GM19455 (cell line): ENCODE measurements around the gene ANXA6.

Experiments used
- ATAC-seq: cut with Tn5 transposase; IDR thresholded peaks from one replicate; pipeline ENCODE4 v1.9.1; 2021; ENCODE audit not compliant: unreplicated experiment

ANXA6 gene

DNA sequence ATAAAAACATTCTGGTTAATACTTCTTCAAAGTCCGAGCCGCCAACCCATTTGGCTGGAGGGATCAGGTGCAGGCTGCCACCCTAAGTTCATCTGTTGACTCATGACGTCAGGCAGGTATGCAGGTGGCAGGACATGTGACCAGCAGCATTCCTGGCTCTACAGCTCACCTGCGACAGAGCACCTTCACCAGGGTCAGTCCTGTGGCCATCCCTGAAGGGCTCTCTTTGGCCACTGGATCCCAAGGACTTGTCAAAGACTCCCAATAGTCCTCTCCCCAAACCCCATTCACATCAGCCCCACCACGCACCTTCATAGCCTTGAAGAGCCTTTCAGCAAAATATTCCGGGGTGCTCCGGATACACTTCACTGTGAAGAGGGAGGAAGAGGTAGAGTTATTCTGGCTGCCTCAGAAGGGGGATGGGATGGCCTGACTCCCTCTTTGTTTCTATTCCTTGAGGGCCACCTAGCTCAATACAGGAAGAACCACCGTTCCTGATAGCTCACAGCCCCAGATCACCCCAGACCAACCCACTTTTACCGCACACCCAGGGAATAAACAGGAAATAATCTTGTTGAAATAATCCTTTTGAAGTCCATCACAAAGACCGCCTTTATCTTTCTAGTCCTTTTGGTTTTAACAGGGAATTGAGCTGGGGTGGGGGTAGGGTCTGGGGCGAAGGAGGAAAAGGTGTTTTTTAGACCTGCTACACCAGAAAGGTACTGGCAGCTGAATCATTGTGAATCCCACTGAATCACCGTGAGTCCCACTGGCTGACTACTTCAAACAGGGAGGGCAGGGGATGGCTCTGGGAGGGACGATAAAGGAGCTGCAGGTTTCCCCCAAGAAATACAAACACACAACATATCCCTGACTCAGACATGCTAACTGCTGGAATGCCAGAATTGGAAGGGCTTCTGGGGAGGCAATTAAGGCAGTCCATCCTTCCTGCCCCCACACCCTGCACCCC is 26.4 kb downstream of the ANXA6 start:
- no peak for ATAC-seq

DNA sequence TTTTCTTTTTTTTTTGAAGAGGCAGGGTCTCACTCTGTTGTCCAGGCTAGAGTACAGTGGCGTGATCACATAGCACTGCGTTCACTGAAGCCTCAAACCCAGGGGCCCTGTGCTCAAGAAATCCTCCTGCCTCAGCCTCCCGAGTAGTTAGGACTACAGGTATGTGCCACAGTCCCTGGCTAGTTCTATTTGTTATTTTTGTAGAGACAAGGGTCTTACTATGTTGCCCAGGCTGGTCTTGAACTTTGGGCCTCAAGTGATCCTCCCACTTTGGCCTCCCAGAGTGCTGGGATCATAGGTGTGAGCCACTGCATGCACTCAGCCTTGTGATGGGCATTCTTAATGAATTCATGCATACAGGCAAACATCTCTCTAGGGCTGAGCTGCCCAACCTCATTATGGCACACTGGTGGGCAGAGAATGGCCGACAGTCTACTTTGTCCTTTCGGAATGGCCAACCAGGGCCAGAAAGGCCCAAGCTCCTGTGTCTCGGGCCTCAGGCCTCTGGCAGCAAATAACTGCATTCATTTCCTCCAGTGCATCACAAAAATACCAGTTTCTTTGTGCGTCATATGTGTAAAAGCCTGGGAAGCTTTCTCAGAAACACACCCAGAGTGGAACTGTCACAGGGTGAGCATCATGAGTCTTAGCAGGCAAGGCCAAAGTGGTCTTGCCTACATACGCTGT is 27.2 kb downstream of the ANXA6 start:
- ATAC-seq = no peak

DNA sequence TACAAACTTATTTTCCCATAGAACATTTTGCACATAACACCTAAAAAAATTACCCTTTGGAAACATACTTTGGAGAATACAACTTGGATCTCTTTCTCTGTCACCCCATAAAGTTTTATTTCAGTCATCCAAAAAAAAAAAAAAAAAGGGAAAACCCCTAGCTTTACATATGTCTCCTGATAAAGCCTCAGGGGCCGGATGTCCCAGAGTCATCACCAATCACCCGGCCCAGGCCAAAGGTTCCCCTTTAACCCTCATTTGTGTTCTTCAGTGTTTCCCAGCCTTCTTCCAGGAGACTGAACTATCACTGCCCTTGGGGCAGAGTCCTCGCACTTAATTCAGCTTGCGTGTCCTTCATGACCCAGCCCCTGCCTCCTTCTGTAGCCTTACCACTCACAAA is 28.8 kb downstream of the ANXA6 start:
- ATAC-seq = no peak

DNA sequence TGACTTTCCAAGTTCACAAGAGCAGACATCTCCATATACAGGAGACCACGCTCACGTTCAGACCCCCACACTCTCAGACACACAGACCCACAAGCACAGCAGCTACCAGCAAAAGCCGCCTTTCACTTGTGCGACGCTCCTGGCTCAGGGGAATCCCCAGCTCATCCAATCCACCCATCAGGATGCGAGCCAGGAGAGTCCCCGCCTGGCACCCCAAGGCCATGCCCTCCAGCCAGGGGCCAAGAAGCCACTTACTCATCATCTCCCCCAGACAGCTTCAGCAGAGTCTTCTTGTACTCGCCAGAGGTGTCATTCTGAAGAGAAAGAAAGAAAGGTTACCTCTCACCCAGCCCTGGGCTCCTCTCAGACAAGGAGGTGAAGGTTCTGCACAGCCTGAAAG is 29.7 kb downstream of the ANXA6 start:
- no peak for ATAC-seq

DNA sequence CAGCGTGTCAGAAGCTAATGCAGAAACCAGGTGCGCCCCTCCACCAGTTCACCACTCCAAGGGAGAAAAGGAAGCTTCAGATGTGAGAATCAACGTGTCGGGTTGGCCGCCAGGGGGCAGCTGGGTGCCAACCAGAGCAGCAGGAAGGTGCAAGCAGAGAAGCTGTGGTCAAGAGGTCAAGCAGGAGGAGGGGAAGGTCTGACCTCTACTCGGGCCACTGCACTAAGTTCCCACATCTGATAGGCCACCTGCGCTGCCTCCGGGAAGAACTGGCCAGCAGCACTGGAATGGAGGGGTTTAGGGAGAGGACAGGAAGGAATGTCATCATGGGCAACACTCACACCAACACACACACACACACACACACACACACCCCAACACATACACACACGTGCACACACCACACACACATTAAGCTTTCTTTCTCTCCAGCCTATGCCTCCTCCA is 31.4 kb downstream of the ANXA6 start:
- ATAC-seq = peak; percentile 32

DNA sequence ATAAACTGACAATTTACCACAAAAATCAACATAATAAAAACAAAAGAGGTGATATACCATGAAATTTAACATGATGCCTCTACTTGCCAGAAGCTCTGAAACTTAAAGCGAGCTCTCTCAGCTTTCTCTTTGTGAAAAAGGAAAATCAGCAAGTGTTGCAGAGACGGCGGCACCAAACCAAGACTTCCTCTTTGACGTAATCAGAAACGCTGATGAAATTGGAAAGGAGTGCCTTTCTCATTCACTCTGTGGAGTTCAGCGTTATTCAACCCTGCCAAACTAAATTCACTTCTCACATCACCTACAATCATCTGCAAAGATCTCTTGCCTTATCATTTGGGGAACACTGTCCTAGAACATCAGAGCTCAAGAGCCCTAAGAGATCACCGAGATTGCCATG is 32.2 kb downstream of the ANXA6 start:
- no peak for ATAC-seq

DNA sequence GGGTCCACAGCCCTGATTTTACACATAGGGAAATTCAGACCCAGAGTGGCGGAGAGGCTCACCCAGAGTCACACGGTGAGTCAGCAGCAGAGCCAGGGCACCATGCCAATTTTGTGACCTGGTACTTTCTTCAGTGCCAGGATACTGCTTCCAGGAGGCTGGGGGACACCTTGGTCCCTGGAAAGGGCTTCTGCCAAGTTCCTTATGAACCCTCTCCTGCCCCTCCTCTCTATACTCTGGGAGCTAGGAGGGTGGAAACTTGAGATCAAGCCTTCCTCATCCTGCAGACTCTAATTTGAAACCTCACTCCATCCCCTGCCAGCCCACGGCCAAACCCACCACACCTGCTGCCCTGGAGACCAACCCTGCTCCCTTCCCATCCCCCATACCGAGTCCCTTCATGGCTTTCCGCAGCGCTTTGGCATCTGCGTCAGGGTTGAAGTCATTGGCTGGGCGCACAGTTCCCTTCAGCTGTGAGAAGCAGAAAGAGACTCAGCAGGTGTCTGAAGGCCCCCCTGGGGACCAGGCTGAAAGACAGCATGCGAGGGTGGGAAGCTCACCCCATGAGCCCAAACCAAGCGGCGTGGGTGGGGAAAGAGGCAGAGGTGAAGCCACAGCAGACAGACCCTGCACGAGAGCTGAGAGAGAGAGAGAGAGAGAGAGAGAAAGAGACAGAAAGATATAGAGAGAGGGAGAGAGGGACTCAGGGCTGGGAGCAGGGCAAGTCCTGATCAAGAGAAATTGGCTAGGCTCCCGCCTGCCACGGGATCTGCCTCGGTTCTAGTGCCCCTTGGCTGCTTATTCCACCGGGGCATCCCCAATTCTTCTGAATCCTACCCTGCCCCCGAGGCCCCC is 33.5 kb downstream of the ANXA6 start:
- peak; percentile 80 for ATAC-seq

DNA sequence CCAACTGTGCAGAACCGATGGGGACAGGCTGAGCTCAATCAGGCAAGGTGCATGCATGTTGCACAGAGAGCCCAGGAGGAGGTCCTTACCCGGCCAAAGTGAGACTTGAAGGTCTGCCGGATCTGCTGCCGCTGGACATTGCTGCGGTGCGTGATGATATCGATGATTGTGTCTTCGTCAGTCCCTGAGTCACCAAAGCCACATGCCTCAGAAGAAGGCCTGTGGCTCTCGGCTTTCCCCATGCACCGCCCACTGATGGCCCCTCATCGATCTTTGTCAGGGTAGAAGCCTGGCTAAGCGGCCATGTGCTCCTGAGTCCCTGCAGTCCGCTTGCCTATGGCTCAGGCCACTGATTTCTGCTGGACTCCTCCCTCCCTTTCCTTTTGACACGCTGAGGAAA is 34.8 kb downstream of the ANXA6 start:
- no peak for ATAC-seq

DNA sequence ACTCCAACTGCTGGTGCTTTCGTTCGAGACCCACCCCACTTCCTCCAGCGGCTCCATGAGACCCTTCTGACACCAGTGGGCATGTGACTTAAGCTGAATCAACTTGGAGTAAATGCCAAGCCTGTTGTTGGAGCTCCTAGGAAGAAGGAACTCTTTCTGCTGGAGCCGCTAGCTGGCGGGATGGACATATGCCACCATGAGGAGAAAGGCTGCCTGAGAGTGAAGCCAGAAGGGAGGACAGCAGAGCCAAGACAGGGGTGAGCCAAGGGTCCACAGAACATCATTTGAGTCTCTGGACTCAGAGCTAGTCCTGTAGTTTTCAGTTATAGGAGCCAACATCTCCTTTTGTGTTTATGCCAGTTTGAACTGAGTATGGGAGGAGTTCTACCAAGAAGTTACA is 35.9 kb downstream of the ANXA6 start:
- no peak for ATAC-seq

DNA sequence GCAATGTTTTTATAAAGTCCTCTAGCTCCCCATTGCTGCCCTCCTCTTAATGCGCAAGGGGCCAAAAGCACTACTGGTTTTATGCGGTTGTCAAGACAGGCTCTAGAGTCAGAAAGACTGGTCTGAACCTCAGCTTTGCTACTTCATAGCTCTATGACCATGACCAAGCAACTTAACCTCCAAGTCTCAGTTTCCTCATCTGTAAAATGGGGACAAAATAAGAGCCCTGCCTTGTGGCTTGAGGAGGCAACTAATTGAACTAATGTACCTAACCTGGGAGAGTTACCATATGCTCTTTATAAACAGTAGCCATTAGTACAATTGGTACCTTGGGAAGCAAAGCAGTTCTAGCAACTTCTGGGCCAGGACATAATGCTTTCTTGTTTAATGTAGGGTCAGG is 36.5 kb downstream of the ANXA6 start:
- no peak for ATAC-seq

DNA sequence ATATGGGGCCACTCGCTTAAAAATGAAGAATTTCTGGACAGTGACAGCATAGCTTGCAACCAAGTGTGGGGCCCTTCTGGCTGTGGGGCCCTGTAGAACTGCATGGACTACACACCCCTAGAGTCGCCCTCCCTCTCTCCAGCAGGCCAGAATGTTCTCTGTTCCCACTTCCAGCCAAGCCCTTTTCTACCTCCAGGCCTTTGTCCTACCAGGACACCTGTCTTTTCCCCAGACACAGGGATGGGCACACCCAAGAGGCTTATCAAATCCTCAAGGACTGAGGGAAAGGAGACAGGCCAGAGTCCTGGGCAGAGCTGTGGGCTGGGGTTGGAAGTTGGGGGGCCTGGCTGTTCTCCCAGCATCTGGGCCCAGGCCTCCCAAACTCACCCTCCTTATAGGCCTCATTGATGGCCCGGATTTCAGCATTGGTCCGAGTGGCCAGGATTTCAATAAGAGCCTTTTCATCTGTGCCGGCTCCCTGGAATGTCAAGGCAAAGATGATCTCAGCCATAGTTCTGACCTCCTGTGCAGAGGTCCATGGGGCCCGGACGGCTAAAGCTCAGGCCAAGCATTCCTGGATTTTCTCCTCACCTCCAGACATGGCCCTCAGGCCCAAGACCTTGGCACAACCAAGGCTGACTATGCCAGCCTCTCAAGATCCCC is 38.5 kb downstream of the ANXA6 start:
- no peak for ATAC-seq

DNA sequence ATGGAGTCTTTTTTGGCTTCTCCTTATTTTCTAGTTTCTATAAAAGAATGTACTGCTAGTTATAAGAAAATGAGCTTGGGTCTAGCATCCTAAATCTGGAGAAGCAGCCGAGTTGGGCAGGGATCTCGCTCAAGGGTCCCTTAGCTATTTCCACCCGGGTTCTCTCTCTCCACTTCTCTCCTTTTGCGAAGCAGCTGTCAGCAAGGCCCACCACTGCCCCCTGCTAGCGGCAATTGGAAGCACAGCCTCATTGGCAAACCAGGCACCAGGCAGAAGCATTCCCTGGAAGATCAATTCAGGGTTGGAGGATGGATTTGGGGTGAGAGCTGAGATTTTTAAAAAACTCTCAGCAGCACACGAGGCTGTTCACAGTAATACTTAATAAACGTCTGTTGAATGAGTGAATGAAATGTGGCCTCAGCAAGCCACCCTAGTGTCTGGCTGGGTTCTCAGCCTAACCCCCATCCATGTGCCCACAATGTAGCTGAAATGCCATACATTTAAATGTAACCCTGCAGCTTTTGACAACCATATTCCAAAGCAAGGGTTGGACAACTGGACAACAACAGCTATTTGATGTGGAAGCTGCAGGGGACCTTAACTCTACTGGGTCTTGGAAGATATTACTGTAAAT is 42.2 kb downstream of the ANXA6 start:
- ATAC-seq = no peak

DNA sequence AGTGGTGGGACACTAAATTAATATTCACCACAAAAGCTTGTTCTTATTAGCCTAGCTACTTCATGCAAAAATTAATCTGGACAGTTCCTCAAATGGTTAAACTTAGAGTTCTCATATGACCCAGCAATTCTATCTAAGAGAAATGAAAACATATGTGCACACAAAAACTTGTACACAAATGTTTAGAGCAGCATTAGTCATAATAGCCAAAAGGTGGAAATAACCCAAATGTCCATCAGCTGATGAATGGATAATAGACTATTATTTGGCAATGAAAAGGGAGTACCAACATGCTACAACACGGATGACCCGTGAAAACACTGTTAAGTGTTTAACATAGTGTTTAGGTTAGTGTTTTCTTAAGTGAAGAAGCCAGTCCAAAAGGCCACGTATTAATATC is 43.9 kb downstream of the ANXA6 start:
- ATAC-seq = no peak

DNA sequence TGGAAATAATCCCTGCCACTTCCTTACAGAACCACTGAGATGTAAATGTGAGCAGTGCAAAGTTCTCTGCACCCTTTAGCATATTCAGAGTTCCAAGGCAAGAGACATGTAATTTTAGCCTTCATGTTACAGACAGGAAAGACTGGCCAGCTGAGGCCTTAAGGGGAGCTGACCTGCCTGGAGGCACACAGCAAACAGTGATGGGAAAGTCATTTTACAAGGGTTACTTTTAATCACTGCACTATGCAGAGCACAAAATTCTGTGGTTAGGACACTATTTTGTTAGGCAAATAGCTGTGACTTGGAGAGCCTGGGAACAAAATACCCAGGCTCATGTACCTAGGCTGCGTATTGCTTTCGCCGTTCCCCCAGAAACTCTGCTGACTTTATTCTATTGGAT is 46.6 kb downstream of the ANXA6 start:
- no peak for ATAC-seq

DNA sequence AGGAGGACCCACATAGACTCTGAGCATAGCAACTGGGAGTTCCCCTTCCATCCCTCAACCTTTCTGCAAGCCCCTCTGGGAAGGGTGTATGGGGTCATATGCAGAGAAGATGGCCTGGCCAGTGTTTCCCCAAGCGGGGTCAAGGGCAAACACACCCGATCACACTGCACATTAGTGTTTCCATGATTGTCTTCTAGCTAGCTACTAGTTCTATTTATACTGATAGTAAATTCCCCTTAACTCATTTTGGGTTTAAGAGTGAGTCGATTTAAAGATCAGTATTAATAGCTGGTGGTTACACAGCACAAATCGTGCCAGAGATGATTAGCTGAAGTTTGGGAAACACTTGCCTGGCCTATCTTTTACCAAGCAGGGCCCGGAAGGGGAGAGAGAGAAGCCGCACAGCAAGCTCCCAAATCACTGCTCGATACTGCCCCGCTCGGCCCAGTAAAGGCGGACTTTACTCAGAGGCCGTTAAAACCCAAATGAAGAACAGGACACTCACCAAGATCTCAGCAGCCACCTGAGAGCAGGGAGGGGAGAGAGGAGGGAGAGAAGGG is 47.4 kb downstream of the ANXA6 start:
- ATAC-seq = no peak

DNA sequence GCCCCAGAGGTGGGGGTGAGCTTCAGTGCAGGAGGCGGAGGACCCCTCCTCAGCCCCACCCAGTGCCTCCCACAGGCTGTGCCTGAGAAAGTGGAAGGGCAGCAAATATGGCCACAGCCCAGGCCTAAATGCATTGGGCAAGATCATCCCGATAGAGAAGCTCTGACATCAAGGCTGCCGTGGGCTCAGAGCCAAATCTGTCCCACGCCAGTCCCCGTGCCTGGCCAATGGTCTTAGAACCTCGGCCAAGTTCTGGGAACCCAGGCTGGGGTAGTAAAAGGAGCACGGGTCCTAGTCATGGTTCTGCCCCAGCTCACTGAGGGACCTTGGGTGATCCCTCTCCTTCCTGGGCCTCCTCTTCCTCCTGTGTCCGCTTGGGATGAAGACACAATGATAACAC is 49.0 kb downstream of the ANXA6 start:
- no peak for ATAC-seq

DNA sequence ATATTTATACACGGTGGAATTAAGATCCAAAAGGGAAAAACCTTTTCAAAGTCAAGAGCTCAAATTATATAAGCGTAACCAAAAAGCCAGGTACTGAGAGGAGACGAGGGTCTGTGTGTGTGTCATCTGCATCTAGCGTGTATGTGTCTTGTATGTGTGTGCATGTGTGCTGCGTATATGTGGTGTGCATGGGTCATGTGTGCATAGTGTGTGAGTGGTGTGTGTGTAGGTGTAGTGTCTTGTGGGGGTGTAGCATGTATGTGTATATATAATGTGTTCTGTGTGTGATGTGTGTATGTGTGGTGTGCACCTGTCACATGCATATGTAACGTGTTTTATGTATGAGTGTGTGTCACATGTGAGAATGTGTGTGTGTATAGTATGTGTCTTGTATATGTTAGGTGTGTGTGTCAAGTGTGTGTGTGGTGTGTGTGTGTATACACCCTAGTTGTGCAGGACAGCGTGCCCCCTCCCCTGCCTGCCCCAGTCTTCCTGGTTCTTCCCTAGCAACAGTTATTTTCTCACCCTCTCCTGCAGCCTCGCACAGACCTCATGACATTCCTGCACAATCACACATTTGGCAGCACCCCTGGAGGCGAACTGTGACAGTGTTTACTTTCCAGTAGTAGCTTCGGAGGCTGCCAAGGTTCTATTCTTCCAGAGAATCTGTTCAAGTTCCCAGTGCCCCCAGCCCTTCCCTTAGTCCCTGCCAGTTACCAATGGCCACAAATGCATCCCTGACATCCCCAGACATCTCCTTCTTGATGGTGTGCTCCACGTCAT is 49.6 kb downstream of the ANXA6 start:
- no peak for ATAC-seq

DNA sequence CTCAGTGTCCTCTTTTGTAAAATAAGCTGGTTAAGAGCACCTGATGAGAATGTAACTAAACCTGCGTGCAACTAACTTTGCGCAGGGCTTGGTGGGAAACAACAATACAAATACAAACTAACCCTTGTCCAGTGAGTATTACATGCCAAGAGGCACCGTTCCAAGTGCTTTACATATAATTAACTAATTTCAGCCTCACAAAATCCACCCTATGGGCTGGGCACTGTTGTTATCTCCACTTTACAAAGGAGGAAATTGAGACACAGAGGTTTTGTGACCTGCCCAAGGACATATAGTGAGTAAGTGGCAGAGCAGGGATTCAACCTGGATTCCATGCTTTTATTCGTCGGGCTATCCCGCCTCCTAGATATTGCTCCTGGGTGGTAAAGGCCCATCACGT is 50.5 kb downstream of the ANXA6 start:
- no peak for ATAC-seq

DNA sequence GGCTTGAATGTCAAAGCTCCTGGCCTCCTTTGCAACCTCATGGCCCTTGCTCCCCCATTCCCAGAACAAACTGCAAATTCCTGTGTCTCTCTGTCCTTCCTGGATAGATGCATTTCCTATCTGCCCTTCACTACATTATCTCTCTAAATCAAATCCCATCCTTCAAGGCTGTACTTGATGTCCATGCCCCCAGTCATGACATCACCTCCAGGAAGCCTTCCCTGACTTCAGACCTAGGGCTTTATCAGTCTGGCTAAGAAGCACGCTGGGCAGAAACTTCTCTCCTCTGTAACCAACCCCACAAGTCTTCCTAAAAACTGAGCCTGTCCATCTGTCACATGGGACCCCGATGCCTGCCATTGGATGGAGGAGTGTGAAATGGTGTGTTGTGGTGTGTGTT is 51.1 kb downstream of the ANXA6 start:
- ATAC-seq = no peak
